Loucy (cell line): ENCODE measurements around the gene CDC34.

Source experiments
- H2AFZ ChIP-seq: fragments of 200-600 bp; sonication (generic); 2 replicates; pipeline ENCODE4 v1.6.0; 2016; ENCODE audit warnings: antibody characterized with exemption, mild to moderate bottlenecking, low read length, moderate library complexity
- H3F3A ChIP-seq: fragments of 200-600 bp; 2 replicates; pipeline ENCODE4 v1.6.0; 2016; ENCODE audit warnings: antibody characterized with exemption, low read depth, mild to moderate bottlenecking
- H3K27me3 ChIP-seq: fragments of 200-600 bp; sonication (generic); 2 replicates; pipeline ENCODE4 v1.6.1; 2014; ENCODE audit warnings: low read length, mild to moderate bottlenecking; ENCODE audit not compliant: insufficient read depth, poor library complexity, severe bottlenecking
- H3K36me3 ChIP-seq: fragments of 200-600 bp; sonication (generic); 2 replicates; pipeline ENCODE4 v1.6.1; 2016; ENCODE audit warnings: low read length; ENCODE audit not compliant: insufficient read depth
- H3K4me1 ChIP-seq: fragments of 200-600 bp; sonication (generic); 2 replicates; pipeline ENCODE4 v1.5.1; 2014; ENCODE audit warnings: low read length, mild to moderate bottlenecking; ENCODE audit not compliant: insufficient read depth, poor library complexity, severe bottlenecking
- H3K4me2 ChIP-seq: fragments of 200-600 bp; sonication (generic); 2 replicates; pipeline ENCODE4 v1.6.0; 2014; ENCODE audit warnings: antibody characterized with exemption, low read length, low read depth, mild to moderate bottlenecking; ENCODE audit not compliant: poor library complexity, severe bottlenecking
- H3K4me3 ChIP-seq: fragments of 200-600 bp; sonication (generic); 2 replicates; pipeline ENCODE4 v1.5.1; 2014; ENCODE audit warnings: low read length, mild to moderate bottlenecking, mixed read lengths; ENCODE audit not compliant: poor library complexity, severe bottlenecking
- H3K79me2 ChIP-seq: fragments of 200-600 bp; sonication (generic); 2 replicates; pipeline ENCODE4 v1.6.1; 2014; ENCODE audit warnings: low read length; ENCODE audit not compliant: insufficient read depth
- H3K9ac ChIP-seq: fragments of 200-600 bp; sonication (generic); 2 replicates; pipeline ENCODE4 v1.6.0; 2014; ENCODE audit warnings: mild to moderate bottlenecking, low read depth, low read length, moderate library complexity; ENCODE audit not compliant: poor library complexity, severe bottlenecking
- H3K9me2 ChIP-seq: fragments of 200-600 bp; sonication (generic); replicated peaks from 2 replicates; pipeline ENCODE4 v1.6.1; 2016; ENCODE audit warnings: low read depth, low read length, mixed read lengths
- H3K9me3 ChIP-seq: fragments of 200-600 bp; sonication (generic); 2 replicates; pipeline ENCODE4 v1.6.1; 2014; ENCODE audit warnings: mild to moderate bottlenecking, antibody characterized with exemption, low read length, low read depth; ENCODE audit not compliant: insufficient read depth
- H4K20me1 ChIP-seq: fragments of 200-600 bp; sonication (generic); 2 replicates; pipeline ENCODE4 v1.6.0; 2014; ENCODE audit warnings: antibody characterized with exemption, low read length, mild to moderate bottlenecking; ENCODE audit not compliant: insufficient read depth, poor library complexity, severe bottlenecking
- EZH2phosphoT487 ChIP-seq: fragments of 200-600 bp; IDR thresholded peaks from 2 replicates; pipeline ENCODE4 v1.6.1; 2018; ENCODE audit warnings: antibody characterized with exemption, mild to moderate bottlenecking, moderate library complexity, borderline replicate concordance
- TF ChIP-seq, protein P1 (sequence below): fragments of 200-600 bp; sonication (generic); conservative IDR thresholded peaks from 2 replicates; pipeline ENCODE4 v1.5.1; 2014; ENCODE audit warnings: mild to moderate bottlenecking, antibody characterized with exemption, low read length

The CDC34 gene

DNA sequence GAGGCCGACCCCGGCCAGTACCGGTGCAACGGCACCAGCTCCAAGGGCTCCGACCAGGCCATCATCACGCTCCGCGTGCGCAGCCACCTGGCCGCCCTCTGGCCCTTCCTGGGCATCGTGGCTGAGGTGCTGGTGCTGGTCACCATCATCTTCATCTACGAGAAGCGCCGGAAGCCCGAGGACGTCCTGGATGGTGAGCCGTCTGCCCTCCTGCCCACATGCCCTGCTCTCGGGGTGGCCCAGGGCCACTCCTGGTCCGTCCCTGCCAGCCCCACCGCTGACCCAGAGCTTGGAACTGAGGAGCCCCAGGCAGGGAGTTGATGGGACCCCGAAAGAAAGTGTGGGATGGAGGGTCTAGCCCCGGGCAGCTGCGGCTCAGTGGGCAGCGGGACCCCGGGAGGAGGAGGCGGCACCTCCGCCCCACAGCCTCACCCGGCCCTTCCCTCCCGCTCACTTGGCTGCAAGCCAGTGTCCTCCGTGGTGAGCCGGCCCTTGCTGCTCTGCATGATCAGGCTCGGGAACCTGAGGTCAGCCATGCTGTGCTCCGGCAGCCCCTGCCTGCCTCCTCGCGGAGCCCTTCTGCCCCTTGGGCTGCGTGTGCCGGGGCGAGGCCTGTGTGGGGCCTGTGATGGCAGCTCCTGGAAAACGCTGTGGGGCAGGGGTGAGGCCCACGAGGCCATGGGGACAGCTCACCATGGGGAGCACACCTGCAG lies 50.0 kb downstream of the CDC34 start:
- no peaks in the 10 kb centered on the region for H3K9me3 ChIP-seq
- no peaks in the 10 kb centered on the region for H3K9me2 ChIP-seq
- H3K27me3 ChIP-seq: no peaks in the 10 kb centered on the region
- H3K4me2 ChIP-seq: no peak overlapping the region
- TF ChIP-seq EZH2phosphoT487: no peak
- TF ChIP-seq, protein P1, sequence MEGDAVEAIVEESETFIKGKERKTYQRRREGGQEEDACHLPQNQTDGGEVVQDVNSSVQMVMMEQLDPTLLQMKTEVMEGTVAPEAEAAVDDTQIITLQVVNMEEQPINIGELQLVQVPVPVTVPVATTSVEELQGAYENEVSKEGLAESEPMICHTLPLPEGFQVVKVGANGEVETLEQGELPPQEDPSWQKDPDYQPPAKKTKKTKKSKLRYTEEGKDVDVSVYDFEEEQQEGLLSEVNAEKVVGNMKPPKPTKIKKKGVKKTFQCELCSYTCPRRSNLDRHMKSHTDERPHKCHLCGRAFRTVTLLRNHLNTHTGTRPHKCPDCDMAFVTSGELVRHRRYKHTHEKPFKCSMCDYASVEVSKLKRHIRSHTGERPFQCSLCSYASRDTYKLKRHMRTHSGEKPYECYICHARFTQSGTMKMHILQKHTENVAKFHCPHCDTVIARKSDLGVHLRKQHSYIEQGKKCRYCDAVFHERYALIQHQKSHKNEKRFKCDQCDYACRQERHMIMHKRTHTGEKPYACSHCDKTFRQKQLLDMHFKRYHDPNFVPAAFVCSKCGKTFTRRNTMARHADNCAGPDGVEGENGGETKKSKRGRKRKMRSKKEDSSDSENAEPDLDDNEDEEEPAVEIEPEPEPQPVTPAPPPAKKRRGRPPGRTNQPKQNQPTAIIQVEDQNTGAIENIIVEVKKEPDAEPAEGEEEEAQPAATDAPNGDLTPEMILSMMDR: no peak
- H3K4me3 ChIP-seq: no peak overlapping the region
- H3K4me1 ChIP-seq: peaks cover 6% of the 10 kb centered on the region
- H2AFZ ChIP-seq: no peak overlapping the region
- no peaks in the 10 kb centered on the region for H3F3A ChIP-seq
- H3K79me2 ChIP-seq: peaks cover 40% of the 10 kb centered on the region
- H3K36me3 ChIP-seq: peaks cover 39% of the 10 kb centered on the region; the same call in 1 of the 2 replicates
- peaks cover 35% of the 10 kb centered on the region for H4K20me1 ChIP-seq
- H3K9ac ChIP-seq: no peak overlapping the region

DNA sequence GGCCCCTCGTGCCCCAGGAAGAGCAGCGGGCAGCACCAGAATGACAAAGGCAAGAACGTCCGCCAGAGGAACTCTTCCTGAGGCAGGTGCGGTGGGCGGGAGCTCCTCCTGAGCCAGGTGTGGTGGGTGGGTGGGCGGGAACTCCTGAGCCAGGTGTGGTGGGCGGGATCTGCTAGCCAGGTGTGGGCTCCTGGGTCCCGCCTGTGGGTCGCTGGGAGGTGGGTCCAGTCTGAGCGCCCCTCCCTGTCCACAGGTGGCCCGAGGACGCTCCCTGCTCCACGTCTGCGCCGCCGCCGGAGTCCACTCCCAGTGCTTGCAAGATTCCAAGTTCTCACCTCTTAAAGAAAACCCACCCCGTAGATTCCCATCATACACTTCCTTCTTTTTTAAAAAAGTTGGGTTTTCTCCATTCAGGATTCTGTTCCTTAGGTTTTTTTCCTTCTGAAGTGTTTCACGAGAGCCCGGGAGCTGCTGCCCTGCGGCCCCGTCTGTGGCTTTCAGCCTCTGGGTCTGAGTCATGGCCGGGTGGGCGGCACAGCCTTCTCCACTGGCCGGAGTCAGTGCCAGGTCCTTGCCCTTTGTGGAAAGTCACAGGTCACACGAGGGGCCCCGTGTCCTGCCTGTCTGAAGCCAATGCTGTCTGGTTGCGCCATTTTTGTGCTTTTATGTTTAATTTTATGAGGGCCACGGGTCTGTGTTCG lies 51.1 kb downstream of the CDC34 start:
- Histone ChIP-seq H3K36me3 (peaks cover 39% of the 10 kb centered on the region; the same call in 1 of the 2 replicates), H3K9ac (no peak overlapping the region), H3K4me3 (no peak overlapping the region), H3K4me1 (no peaks in the 10 kb centered on the region), H3K27me3 (no peaks in the 10 kb centered on the region), H3K9me2 (no peaks in the 10 kb centered on the region), H3F3A (no peaks in the 10 kb centered on the region), H3K79me2 (peaks cover 29% of the 10 kb centered on the region), H3K4me2 (no peak overlapping the region), H4K20me1 (peaks cover 24% of the 10 kb centered on the region), H3K9me3 (no peaks in the 10 kb centered on the region), H2AFZ (no peak overlapping the region)
- no peak for TF ChIP-seq EZH2phosphoT487
- TF ChIP-seq, protein P1: no peak

DNA sequence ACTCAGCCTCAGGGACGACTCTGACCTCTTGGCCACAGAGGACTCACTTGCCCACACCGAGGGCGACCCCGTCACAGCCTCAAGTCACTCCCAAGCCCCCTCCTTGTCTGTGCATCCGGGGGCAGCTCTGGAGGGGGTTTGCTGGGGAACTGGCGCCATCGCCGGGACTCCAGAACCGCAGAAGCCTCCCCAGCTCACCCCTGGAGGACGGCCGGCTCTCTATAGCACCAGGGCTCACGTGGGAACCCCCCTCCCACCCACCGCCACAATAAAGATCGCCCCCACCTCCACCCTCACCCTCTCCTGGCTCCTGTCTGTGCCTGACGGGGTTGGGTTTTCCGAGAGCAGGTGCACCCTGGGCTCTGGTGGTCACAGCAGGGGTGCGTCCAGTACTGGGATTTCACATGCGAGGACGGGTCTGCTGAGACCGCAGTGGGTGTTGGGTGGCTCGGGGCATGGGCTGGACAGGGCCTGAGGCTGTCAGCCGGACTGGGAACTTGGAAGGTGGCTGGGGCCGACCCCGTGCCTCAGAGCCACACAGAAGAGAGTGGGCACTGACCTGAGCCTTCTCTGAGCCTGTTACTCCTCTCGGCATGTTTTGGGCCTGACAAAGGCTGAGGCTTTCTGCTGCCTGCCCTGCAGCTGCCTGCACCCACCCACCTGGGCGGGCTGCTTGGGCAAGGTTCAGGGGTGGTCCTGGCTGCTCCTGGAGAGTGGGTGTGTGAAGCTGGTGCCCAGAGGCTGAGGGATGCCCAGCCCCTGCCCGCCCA lies 51.8 kb downstream of the CDC34 start:
- Histone ChIP-seq H3K9me2 (no peaks in the 10 kb centered on the region), H4K20me1 (peaks cover 17% of the 10 kb centered on the region), H3F3A (no peaks in the 10 kb centered on the region), H3K4me2 (no peak overlapping the region), H3K9ac (no peak overlapping the region), H2AFZ (no peak overlapping the region), H3K9me3 (no peaks in the 10 kb centered on the region), H3K4me1 (peaks cover 3% of the 10 kb centered on the region), H3K4me3 (no peak overlapping the region), H3K27me3 (no peaks in the 10 kb centered on the region), H3K79me2 (peaks cover 22% of the 10 kb centered on the region), H3K36me3 (peaks cover 34% of the 10 kb centered on the region; the same call in 1 of the 2 replicates)
- no peak for TF ChIP-seq EZH2phosphoT487
- TF ChIP-seq, protein P1: no peak
